Thyroid gland (tissue), 4 donors: ENCODE measurements around the gene SH2D3C.

Experiments used
- CTCF ChIP-seq, 6 experiments: fragments of 200-600 bp in 3 of 6; fragments of 450-650 bp in 3 of 6; sonication (generic) in 3 of 6; IDR thresholded peaks; one replicate each; pipeline ENCODE4 v1.5.1; 2016 to 2019; ENCODE audit warnings: antibody characterized with exemption in 6 of 6, mild to moderate bottlenecking in 2 of 6, inconsistent platforms in 1 of 6, moderate library complexity in 1 of 6
- POLR2A ChIP-seq, 2 donors: fragments of 450-650 bp; IDR thresholded peaks; one replicate each; pipeline ENCODE4 v1.6.1; 2017; ENCODE audit warnings: antibody characterized with exemption in 2 of 2, mild to moderate bottlenecking in 2 of 2, moderate library complexity in 1 of 2

- TF ChIP-seq CTCF (IDR thresholded peaks at IDR 0.05) (no peak), POLR2A (IDR thresholded peaks at IDR 0.05) (no peak)
These were observed 35.3 kb upstream of the SH2D3C start for GRCh38 chr9:127813686-127814226.
